Measurements from ENCODE around the gene SLC40A1.

- TF ChIP-seq CTCF (IDR thresholded peaks at IDR 0.05; ENCODE audit: low read depth, low read length) (no peak), POLR2A (IDR thresholded peaks at IDR 0.05; ENCODE audit: extremely low read depth, insufficient read length) (no peak)
Observed at GRCh38 chr2:189551808-189552207, 28.8 kb downstream of the SLC40A1 start.

All from NB4 (cell line).